DMS153 (cell line): Measurements from ENCODE around the gene MGAT1.
"Not testable (repeated sequence)": the region's sequence is repeated elsewhere in the genome, so short reads cannot be mapped to it uniquely, and the experiment has no call there.

Experiments
- DNase-seq: peaks from one replicate; lab custom pipeline; 2025; lab: John Stamatoyannopoulos, UW

The MGAT1 gene

GRCh38 chr5:180802325-180803180 lies at the start of gene MGAT1:
TSS of gene MGAT1 (minus strand) at chr5:180802806. CDS start at chr5:180792971, 9,835 bp downstream.
- no peak for DNase-seq

- DNase-seq, result no peak
Measured at GRCh38 chr5:180850434-180851078, 48.0 kb upstream of the MGAT1 start.

GRCh38 chr5:180849827-180850226 lies 47.2 kb upstream of the MGAT1 start:
- no peak for DNase-seq

GRCh38 chr5:180848878-180849277 lies 46.3 kb upstream of the MGAT1 start:
- no peak for DNase-seq

- no peak for DNase-seq
Measured at GRCh38 chr5:180848265-180848664, 45.7 kb upstream of the MGAT1 start.

- no peak for DNase-seq
Measured at GRCh38 chr5:180847026-180847425, 44.4 kb upstream of the MGAT1 start.

- no peak for DNase-seq
Measured at GRCh38 chr5:180844858-180845257, 42.3 kb upstream of the MGAT1 start.

GRCh38 chr5:180844432-180844831 lies 41.8 kb upstream of the MGAT1 start:
- no peak for DNase-seq

GRCh38 chr5:180839935-180840334 lies 37.3 kb upstream of the MGAT1 start:
- DNase-seq, result no peak

- DNase-seq, result no peak
Measured at GRCh38 chr5:180839227-180839626, 36.6 kb upstream of the MGAT1 start.

- DNase-seq, result no peak
Measured at GRCh38 chr5:180837478-180837877, 34.9 kb upstream of the MGAT1 start.

- DNase-seq, result no peak
Measured at GRCh38 chr5:180832638-180833068, 30.0 kb upstream of the MGAT1 start.

- DNase-seq, result peak; percentile 18
Measured at GRCh38 chr5:180831139-180832093, 28.8 kb upstream of the MGAT1 start.

- no peak for DNase-seq
Measured at GRCh38 chr5:180830253-180831138, 27.9 kb upstream of the MGAT1 start.

GRCh38 chr5:180829726-180830125 lies 27.1 kb upstream of the MGAT1 start:
- no peak for DNase-seq

GRCh38 chr5:180828756-180829531 lies 26.3 kb upstream of the MGAT1 start:
- DNase-seq, result not testable (repeated sequence)

GRCh38 chr5:180827374-180827773 lies 24.8 kb upstream of the MGAT1 start:
- DNase-seq, result not testable (repeated sequence)

- DNase-seq, result no peak
Measured at GRCh38 chr5:180825768-180826525, 23.3 kb upstream of the MGAT1 start.

GRCh38 chr5:180824630-180825476 lies 22.2 kb upstream of the MGAT1 start:
- no peak for DNase-seq
